Right forelimb (tissue), 1 donor: Measurements from ENCODE around the gene CPNE4.
"Not testable (repeated sequence)": the region's sequence is repeated elsewhere in the genome, so short reads cannot be mapped to it uniquely, and the experiment has no call there.

ENCODE experiments used
- DNase-seq: peaks from one replicate; pipeline ENCODE4 v3.0.0-alpha.2; 2018

The CPNE4 gene

DNA sequence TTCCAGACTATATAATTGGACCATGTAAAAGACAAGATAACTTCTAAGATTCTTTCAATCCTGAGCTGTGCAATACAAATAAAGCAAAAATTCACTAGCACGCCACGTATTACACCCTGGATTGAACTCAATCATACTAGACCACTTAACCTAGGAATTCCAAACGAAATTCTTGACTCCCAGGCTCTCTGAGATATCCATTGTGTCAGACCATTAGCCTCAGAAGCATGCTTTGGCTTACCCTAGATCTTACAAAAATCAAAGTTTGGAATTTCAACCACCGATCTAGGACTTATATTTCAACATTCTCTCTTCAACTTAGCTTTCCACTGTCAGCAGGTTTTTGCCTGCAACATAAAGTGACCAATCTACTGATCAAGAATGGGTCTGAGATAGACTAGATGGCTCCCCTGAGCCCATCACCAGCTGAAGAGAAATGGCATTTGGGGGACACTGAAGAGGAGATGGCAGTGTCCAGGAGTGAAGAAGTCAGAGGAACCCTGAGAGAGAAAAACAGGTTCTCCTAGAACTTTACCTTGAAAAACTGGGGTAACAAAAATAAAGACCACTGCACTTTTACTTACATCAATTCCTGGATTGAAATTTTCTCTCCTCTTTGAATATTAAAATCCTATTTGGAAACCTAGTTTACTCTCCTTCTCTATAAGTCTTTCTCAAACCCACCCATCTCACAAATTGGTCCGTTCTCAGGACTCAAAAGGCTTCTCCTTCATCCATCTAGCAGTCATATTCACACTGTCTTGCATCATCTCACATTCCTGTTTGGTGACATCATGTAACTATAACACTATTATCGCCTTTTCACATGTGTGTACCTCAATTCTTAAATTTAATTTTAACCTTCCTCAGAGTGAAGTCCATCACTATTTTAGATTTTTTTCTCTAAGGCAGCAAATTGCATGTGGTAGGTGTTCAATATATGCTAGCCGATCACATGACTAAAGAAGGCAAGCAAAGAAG is 18.5 kb downstream of the CPNE4 start:
- no peak for DNase-seq

DNA sequence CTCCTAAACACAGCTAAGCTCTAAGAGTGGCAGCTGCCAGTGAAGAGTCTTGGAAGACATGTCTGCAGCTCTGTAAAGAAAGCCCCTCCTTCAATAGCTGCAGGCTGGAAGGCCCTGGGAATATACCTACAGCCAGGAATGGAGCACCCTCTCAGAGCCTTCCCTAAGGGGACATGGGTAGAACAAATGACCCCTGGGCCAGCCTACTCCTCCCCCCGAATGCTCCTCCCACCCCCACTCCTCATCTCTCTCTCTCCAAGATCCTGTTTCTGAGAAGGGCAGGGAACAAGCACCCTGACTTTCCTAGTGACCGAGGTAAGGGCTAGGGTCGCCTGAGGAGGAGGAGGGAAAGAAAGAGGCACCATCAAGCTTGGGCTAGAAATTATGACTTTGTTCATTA is 20.7 kb downstream of the CPNE4 start:
- DNase-seq = no peak

DNA sequence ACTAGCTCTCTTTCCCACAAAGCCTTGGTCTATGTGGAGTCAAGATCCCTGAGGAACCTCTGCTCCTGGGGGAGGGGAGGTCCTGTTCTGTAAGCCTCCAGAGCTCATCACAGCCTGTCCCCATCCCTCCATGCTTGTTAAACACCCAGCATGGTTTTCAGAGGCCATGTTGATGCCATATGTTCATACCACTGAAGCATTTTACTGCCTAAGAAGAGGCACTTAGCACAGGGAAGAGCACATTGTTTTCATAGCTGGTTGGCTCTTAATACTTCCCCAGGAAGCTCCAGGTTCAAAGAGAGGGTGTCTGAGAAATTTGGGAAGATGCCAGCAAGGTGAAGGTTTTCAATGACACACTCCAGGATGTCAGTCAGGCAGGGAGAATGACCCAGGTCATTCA is 25.6 kb downstream of the CPNE4 start:
- DNase-seq = no peak

DNA sequence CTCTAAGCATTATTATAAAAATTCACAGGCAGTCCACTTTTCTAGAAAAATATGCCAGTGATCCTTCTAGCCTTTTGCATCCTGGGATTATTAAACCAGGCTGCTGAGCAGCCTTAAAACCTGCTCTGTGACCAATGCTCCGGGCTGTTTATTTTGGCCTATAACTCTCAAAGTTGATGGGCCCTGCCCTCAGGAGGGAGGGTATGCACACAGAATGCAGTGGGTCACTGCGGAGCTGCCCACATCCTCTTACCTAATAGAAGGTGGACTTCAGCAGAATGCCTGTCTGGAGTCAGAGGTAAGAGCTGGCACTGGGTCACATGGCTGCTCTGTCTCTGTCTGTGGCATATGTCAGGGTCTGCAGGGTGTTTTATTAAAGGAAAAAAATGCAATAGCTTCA is 26.0 kb downstream of the CPNE4 start:
- DNase-seq = no peak

DNA sequence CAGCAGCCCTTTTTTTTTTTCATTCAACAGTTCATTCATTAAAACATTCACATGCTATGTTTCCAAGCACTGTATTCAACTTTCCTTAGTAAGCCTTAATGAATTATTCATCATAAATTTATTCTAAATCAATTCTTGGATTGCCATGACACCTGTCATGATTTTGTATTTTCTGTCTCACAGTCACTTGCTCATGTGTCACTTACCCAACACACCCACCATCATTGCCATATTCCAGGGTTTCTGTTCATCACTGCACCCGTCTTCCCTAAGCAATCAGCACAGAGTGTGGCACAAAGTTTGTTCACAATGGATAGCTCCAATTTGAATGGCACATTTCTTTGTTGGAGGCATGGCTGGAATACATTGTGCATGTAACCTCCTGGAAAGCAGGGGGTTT is 27.2 kb downstream of the CPNE4 start:
- no peak for DNase-seq

DNA sequence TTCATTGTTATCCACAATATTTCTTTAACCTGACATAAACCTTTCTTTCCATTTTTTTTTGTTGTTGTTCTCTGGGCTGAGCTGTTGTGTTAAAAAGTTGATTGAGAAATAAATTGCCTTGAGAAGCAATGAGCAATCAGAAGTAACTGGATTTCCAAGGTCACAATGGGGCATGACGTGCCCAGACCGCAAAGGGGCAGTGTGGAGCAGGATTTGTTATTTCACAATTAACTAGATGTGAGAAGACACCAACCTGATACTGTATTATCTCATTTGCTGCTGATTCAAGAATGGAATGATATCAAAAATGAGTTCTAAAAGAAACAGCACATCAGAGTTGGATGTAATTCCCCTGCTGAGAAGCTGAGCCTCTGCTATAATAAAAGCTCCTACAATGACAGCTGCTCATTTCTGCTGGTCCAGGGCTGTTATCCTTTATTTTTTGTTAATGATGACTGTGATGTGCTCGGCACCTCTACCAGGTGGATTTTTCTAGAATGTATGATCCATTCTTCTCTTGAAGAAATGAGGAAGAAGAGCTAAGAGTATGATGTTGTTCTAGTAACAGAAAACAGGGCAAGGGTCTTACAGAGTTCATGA is 28.1 kb downstream of the CPNE4 start:
- no peak for DNase-seq

DNA sequence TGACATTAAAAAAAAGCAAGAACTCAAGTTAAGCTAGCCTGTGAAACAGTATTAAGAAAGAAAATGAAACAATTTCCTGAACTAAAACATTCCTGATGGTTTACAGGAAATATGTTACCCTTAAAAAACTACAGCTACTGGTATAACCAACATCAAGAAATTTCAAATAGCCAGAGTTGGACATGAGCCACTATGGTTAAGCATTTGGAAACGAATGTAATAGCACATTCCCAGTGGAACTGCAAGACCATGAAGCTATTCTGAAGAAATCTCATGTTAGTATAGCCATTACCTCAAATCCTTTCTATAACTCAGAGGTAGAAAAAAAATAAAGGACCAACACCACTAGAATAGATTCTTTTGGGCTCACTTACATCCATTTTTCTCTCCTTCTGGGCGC is 30.2 kb downstream of the CPNE4 start:
- no peak for DNase-seq

DNA sequence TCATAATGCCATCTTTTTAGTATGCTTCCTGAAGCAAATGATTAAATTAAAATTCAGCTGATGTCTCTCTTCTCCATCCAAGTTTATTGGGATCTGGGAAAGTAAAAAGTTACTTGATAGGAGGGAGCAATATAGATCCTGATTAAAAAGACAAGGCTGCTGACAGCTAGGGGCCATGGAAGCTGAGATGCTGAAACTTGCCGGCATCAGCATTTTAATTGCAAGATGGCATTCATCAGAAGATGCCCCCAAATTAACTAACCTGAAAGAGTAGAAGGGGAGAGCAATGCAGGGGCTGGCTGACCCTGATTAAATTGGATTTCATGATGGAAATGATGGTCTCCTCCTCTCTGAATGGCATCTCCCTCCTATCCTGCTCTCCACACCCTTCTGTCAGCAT is 31.1 kb downstream of the CPNE4 start:
- DNase-seq = no peak

DNA sequence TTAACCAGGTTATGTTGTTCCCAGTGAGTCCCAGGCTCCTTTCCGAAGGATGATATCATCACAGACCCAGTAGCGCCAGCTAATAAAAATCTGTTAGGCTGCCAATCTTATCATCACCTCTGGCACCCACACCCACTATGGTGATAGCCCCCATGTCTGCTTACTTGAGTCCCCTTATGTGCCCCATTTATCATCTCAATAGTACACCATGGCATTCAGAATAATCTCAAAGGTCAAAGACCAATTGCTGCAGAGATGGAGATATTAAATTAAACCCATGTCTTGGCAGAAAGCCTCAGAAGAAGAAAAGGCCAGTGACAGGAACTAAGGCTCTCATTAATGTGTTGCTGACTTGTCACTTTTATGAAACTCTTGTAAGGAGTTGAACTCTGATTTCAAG is 32.8 kb downstream of the CPNE4 start:
- no peak for DNase-seq

DNA sequence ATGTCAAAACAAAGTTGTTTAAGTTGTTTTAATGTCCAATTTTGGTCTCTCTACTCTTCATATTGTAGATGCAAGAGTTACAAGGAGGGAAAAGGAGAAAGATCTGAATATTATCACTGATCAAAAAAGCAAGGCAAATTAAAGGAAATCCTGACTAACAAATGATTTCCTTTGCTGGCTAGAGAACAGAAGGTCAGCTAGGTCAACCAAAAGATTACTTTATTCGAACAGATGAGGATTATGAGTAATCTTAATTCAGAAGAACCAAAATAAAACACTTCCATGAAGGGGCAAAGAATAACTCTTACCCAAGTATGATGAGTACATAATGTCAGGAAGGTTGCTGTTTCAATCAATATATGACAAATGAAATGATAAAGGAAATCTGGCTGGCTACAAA is 33.8 kb downstream of the CPNE4 start:
- DNase-seq = no peak

DNA sequence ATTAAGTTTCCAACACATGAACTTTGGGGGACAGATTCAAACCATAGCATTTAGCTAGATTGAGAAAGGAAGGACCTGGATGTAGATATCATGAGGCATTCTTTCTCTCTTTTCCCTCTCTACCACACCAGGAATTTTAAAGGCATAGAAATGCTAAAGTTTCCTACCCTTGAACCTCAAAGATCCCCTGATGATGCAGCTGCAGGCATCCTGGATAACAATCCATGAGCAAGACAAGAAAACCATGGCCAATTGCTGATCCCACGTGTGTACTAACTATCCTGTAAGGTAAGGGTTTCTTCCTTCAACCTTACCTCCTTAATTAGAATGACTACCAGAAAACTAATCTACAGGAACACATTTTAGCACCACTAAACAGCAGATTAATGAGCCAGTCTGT is 36.8 kb downstream of the CPNE4 start:
- no peak for DNase-seq

DNA sequence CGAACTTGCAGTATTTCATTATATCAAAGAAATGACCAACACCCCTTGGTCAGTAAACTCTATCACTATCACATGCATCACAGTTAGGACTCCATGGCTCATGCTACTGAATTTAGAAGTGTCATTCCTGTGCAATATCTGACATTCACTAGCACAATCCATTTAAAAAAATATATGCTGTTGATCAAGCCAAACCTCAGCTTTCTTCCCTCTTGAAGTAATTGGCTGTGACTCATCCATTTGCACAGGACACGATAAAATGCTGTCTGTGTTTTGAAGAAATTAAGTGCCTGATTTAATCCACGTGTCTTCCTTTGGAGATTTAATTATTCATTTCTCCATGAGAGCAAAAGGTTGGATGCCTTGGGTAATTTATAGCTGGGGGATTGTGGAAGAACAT is 38.9 kb downstream of the CPNE4 start:
- no peak for DNase-seq

DNA sequence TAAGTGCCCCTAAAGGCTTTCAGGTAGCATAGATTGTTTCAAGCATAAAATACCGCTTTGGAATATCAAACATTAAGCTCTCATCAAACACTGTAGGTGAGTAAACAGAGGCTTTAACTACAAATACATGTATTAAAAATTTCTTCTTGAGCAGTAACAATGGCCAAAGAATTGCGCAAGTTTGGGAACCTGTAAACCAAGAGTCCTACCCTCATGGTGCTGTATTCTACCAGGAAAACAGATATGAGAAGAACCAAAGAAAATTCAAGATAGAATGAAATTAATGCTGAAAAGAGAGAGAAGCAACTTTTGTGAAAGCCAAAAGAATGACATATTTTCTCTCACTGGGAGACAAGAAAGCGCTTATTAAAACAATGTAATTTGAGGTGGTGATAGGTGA is 45.5 kb downstream of the CPNE4 start:
- DNase-seq = no peak

DNA sequence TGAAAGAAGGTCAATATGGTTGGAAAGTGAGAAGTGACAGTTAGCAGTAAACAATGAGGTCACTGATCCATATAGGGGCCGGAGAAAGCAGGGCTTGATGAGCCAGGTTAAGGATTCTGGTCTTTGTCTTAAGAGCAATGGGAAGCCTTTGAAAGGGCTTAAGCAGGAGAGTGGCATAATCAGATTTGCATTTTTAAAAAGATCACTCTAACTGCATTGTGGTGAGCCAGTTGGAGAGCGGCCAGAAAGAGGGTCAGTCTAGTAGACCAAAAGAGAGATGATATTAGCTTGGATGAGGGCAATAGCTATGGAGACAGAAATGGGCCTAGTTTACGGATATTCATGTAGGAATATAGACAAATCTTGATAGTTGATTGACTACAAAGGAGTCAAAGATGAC is 46.6 kb downstream of the CPNE4 start:
- no peak for DNase-seq

DNA sequence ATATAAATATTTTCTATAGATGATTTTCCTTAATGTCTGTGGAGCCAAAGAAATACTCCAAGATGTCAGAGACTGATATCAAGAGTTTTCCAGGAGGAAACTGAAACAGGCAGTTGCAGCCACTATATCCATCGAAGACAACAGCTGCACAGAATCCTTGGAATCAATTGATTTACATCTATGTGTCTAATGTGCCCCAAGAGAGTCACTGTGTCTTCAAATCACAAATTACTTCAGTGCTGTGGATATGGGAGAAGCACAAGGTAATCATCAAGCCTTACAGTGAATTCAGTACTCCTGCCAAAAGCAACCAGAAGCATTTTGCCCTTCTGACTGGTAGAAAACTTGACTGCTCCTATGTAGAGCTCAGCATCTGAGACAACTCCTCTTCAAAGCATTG is 51.1 kb downstream of the CPNE4 start:
- no peak for DNase-seq

DNA sequence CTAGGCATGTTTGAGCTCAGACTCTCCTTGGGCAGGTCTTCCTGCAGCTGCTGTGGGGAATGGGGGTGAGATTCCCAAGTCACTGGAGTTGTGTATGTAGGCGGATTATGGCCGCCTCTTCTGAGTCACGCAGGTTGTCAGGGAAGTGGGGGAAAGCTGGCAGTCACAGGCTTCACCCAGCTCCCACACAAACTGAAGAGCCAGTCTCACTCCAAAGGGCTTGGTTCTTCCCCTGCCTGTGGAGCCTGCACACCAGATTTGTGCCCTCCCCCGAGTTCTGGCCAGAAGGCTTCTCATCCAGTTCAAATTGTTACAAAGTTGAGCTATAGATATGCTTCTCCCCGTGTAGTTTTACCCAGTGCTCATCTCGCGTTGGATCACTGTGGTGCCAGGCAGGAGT is 53.5 kb downstream of the CPNE4 start:
- no peak for DNase-seq

DNA sequence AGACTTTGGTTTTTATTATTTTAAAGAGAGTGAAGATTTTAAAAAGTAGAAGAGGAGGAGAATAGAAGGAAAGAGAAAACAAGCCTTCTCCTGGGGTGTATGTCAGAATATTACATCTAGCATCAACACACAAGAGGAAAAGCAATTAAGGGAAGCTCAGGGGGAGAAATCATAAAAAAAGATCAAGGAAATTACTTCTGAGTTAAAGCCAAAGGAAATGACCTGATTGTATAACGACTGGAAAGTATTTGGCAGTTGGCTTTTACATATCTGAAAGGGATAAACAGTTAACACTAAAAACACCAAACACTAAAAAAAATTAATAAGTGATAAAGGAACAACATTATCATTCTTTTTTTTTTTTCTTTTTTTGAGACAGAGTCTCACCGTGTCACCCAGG is 58.4 kb downstream of the CPNE4 start:
- no peak for DNase-seq

DNA sequence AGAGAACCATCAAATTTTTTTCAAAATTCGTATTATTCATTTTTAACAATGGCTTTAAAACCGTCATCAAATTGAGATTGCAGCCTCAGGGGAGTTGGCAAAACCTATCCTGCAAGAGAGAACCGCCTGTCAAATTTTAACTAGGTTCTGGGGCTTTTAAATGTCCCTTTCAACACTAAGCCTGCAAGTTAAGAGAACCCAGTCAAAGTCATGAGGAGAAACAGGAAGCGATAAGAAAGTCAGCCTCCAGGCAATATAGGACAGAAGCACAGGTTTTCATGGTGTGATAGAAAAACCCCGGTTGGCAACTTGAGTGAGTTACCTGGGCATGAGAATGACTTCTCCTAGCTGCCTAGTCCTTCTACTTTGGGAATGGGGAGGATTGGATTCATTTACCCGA is 59.8 kb downstream of the CPNE4 start:
- no peak for DNase-seq

DNA sequence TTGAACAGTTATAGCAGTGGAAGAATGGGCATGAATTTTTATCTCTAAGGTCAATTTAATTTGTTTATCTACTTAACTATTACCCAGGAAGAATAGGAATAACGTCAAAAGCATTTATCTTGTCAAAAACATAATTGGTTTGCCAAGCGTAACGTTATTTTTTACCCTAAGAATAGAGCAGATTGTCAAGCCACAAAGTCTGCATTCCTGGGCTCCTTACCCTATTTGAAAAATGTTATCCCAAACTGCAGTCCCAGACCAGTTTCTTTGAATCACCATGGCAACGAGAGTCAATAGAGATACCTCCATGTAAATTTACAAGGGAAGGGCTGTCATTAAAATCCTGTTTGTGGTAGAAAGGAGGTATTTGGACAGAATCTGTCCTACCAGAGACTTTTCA is 61.1 kb downstream of the CPNE4 start:
- DNase-seq = no peak

DNA sequence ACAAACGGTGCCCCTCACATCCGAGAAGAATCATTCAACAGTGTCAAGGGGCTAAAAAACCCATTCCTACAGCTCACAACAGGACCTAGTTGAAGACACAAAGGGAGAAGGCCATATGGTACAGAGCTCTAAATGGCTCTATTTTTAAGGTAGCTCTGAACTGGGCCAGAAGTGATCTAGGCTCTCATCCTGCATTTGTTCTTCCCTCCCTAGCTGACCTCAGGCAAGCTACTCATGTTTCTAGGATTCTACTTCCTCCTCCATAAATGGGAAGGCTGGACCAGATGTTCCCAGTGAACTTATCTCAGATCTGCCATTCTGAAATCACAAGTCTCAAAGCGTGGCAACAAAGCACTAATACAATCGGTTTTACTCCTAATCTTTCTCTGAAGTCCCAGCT is 62.3 kb downstream of the CPNE4 start:
- no peak for DNase-seq

DNA sequence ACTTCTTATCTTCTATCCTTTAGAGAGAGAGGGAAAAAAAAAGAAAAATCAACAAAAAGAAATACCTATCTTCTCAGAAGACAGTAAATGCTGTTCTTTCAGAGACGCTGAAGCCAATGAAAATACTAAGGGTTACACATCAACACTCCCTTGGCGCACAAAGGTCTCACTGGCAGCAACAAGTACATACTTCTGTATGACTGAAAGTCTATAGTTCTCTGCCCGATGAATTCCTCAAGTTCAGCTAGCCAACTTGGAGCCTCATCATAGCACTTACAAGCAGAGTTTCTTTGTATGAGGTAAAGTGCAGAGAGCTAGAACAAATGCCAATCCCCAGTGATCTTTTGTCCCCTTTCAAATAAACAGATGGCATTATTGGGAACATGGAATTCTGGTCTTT is 62.7 kb downstream of the CPNE4 start:
- no peak for DNase-seq

DNA sequence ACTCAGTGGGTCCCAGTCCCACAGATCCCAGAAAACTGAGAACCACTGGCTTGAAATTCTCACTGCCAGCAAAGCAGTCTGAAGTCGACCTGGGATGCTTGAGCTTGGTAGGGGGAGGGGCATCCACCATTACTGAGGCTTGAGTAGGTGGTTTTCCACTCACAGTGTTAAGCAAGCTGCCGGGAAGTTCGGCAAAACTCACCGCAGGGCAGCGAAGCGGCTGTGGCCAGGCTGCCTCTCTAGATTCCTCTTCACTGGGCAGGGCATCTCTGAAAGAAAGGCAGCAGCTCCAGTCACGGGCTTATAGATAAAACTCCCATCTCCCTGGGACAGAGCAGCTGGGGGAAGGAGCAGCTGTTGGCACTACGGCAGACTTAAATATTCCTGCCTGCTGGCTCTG is 71.4 kb downstream of the CPNE4 start:
- DNase-seq = not testable (repeated sequence)

DNA sequence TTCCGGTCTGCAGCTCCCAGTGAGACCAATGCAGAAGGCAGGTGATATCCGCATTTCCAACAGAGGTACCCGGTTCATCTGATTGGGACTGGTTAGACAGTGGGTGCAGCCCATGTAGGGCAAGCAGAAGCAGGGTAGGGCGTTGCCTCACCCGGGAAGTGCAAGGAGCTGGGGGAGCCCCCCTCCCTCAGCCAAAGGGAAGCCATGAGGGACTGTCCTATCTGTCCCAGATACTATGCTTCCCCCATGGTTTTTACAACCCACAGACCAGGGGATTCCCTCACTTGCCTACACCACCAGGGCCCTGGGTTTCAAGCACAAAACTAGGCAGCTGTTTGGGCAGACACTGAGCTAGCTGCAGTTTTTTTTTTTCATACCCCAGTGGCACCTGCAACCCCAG is 71.8 kb downstream of the CPNE4 start:
- no peak for DNase-seq

DNA sequence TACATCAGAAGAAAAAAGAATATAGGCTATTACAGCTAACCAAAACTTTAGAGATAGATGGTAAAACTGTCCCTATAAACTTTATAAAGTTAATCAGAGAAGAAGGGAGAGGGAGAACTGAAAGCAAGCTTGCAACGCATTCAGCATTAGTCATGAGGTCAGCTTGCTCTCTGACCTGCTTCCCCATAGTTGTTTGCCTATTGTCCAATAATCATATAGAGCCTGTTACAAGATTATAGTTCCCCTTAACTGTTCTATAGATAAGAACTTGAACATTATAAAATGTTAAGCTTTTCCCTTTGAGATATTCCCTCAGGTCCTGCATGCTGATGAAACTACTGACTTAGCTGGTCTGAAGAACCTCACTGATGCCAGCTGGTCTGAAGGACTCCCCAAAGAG is 74.5 kb downstream of the CPNE4 start:
- no peak for DNase-seq

DNA sequence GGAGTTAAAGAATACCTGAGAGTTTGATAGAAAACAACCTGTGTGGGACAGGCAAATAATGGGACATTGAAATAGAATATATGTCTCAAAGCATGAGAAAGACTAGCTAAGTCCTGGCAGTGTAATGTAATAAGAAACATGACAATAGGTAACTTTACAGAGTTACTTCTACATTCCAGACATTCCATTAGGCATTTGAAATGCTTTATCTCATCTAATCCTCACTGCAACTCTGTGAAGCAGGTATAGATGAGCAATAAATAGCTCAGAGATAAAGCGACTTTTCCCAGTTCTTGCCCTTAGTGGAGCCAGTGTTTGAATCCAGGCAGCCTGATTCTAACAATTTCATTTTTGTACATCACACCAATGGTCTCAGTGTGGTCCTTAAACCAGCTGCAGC is 76.8 kb downstream of the CPNE4 start:
- DNase-seq = no peak
